ENCODE results near the gene DGKQ.

Gene DGKQ

DNA sequence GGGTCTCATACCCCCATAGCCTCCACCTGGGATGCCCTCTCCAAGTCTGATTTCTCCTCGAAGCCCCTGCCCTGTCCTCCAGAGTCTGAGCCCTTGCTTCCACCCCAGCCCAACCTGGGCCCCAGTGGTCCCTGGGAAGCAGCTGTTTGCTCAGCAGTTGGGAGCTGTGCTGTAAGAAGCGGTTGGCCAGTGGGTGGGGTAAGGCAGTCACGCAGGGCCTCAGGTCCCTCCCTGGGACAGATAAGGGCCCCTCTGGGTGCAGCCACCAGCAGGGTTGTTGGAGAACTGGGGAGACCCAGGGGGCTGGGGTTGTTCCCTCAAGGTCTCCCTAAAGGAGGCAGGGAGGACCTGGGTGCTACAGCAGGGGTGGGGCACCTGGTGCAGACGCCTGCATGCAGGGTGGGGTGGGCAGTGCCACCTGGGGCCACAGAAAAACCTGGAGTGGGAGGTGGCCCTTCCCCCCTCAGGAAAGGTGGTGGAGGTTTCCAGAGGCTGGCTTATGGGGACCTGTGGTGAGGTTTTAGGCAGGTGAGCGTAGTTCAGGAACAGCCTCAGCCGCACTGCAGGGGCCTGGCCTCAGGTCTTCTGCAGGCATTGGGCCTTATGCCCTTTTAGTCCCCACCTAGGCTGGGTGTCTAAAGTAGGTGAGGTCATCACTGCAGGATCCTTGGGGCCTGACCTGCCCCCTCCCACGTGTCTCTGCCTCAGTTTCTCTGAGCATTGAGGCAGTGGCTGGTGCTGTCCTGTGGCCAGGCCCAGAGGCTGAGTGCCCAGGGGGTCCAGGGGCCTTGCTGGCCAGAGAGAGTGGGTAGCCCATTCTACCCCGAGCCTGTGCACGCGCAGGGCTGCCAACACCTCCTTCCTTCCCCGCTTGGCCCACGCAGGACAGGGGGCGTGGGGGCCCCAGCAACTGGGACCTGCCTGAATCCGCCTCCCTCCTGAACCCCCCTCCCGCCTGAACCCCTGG is 22.9 kb upstream of the DGKQ start:
- in situ Hi-C loops (cut with MboI; ENCODE audit: low sequenced_read_pairs), result no loop called here

DNA sequence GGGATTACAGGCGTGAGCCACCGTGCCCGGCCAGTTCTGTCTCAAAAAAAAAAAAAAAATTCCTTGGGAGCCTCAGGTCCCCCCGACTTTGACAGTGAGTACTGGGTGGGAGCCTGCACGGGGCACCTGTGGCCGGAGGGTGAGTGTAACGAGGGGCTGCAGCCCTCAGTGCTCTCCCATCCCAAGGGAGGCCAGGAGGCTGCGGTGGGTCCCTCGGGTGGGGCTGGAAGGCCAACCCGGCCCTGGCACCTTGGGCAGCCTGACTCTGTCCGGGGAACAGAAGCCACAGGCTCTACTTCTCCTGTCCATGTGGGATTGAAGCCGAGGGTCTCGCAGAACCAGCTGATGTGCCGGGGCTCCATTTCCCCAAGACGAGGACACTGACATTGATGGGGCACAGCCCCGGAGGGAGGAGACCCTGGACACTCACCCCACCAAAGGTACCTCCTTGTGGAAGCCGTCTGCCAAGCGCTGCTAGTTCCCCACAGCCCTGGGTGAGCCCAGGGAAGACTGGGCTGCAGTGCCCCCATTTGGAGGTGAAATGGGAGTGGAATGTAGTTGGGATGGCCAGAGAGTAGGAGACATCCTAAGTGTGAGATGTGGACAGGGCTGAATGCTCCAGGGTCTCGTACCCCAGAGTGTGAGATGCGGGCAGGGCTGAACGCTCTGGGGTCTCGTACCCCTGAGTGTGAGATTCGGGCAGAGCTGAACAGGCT is 22.1 kb upstream of the DGKQ start:
- in situ Hi-C loops (cut with MboI; ENCODE audit: low sequenced_read_pairs), result no loop called here

DNA sequence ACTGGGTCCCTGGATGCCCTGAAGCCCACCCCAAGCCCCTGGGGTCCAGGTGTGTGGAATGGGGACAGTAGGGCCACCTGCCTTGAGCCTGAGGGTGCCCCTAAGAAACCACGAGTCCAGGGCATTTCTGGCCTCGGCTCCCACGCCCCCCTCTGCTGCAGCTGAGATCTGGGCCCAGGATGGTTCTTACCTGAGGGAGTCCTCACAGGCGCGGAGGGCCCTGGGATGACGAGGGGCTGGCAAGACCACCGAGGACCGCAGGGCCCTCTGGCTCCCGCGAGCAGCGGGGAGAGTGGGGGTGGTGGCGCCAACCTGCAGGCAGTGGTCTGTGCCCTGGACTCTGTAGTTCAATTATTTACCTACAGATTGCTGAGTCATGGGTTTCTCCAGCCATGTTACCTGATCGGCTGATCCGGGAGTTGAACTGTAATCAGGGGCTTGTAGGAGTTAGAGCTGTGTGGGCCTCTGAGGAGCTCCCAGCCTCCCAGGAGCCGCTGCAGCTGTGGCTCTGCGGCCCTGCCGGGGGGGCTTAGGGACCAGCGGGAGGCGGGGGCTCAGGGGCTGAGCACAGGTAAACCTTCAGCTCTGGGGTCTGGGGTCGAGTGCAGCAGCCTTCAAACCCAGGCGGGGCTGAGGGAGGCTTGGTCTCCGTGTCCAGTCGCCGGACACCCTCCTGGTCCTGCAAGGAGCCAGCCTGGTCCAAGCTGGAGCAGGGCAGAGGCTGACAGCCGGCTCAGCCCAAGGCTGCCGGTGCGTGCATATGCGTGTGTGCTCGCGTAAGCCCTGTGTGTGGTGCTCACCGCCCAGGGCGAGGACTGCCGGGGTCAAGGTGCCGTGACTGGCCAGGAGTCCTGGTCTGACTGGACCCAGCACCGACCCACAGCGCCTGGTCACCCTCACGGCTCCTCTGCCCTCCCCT is 20.0 kb upstream of the DGKQ start, which contains the start of gene SLC26A1:
SLC26A1 (minus strand) TSS at position 294 of the 919 bp plus-strand sequence. CDS start 1,701 bp downstream, outside the sequence.
- in situ Hi-C loops (cut with MboI; ENCODE audit: low sequenced_read_pairs), result no loop called here

DNA sequence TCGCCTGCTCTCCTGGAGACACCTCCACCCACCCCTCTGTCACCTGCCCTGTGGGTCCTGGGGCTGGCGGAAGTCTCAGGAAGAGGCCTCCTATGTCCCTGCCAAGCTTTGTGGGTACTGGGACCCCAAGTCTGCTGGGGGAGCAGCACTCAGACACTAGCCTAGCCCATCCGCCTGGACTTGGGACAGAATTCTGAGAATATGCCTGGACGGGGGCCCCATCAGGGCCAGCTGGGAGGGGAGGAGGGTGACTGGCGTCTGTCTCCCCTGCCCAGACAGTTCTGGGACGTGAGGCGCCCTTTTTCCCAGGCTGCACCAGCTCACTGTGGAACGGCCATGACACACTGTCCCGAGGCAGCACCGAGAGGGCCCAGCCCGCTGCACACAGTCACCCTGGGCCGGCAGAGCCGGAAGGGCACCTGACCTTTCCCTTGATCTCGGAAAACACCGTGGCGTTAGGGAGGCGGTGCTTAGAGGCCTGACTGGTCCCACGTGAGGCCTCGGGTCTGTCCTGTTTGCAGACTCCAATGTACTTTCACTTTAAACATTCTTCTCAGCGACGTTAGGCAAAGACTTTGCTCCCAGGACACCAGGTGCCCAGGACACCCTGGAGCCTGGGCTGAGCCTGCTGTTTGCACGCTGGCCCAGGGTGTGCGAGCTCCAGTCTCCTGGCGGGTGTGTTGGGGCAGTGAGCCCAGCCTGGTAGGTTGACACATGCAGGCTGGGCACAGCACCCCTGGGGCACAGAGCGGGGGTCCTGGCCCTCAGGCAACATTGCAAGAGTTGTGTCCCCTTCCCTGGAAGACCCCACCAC is 19.1 kb upstream of the DGKQ start:
- in situ Hi-C loops (cut with MboI; ENCODE audit: low sequenced_read_pairs), result no loop called here

DNA sequence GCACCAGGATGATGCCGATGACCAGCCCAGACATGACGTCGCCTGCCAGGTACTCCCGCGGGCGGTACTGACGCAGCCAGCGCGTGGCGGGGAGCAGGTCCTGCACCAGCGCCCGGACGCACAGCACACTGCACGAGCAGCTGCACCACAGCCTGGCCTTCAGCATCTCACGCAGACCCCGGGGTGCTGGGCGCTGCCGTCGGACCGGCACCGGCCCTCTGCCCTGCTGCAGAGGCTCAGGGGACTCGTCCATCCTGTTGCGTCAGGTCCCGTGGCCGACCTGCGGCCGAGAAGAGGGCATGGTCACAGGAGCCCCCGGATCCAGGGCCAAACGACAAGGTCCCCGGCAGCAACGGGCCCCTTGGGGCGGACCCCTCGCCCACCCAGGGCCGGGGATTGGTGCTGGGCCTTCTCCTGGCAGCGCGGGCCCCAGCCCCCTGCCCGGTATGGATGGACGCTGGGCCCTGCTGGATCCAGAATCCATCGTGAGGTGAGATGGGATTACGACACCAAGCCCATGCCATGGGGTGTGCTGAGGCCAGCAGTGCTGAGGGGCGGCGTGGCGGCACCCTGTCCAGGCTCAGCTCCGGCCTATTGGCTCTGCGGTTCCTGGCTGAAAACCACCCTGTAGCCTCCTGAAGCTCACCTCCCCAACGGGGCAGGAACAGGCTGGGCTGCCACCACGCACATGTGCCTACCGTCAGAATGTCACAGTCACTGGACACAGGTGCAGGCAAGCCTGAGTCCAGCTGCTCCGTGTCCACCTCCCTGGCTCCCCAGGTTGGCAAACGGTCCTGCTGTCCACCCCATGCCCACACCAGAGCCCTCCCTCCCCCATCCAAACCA is 18.3 kb upstream of the DGKQ start:
- in situ Hi-C loops (cut with MboI; ENCODE audit: low sequenced_read_pairs), result no loop called here

DNA sequence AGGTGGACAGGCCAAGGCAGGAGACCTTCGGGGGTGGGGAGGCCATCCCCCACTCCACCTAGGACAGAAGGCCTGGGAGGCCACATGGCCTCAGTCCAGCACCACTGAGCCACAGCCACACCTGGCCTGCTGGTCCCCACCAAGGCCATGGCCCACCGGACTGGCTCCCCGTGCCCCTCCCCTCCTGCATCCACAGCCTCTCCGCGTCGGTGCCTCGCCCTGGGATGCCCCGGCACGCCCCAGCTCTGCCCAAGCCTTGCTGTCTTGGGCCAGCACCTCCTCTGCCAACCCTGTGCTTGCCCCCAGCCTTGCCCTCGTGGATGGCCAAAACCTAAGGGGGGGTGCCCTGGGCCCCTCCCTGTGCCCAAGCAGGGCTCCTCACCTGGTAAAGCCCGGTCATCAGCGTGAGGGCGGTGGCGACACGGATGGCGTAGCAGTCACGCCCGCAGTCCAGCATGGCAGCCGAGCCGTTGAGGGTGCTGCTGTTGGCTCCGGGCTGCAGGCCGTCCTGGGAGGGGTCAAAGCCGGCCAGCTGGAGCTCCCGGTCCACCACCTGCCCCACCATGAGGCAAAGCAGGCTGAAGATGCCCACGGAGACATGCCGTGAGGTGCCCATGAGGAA is 17.5 kb upstream of the DGKQ start:
- in situ Hi-C loops (cut with MboI; ENCODE audit: low sequenced_read_pairs), result no loop called here

DNA sequence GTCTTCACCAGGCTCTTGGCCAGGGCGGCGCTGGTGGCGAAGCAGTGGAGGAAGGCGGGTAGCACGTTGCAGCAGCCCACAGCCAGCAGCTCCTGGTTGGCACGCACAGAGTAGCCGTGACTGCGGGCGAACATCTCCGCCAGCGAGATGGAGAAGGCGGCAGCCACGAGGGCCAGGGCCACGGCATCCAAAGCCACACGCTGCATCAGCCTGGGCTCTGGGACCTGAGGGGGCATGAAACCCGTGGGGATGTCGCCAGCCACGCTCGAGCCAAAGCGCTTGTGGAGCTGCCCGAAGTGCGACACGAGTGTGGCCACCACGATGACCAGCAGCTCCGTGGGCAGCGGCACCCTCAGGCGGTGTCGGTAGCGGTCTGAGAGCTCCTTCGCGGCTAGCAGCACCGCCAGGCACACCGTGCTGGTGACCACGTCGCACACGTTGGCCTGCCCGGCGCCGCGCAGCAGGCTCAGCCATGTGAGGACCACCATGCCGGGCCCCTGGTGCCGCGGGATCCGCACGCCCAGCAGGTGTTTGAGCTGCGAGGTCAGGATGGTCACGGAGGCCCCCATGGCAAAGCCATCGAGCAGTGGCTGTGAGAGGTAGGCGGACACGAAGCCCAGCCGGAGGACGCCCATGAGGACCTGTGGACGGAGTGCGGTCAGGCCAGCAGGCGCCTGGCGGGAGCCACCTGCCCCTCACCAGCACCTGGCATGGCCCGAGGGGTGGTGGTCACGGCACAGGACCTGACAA is 16.5 kb upstream of the DGKQ start:
- in situ Hi-C loops (cut with MboI; ENCODE audit: low sequenced_read_pairs), result no loop called here

DNA sequence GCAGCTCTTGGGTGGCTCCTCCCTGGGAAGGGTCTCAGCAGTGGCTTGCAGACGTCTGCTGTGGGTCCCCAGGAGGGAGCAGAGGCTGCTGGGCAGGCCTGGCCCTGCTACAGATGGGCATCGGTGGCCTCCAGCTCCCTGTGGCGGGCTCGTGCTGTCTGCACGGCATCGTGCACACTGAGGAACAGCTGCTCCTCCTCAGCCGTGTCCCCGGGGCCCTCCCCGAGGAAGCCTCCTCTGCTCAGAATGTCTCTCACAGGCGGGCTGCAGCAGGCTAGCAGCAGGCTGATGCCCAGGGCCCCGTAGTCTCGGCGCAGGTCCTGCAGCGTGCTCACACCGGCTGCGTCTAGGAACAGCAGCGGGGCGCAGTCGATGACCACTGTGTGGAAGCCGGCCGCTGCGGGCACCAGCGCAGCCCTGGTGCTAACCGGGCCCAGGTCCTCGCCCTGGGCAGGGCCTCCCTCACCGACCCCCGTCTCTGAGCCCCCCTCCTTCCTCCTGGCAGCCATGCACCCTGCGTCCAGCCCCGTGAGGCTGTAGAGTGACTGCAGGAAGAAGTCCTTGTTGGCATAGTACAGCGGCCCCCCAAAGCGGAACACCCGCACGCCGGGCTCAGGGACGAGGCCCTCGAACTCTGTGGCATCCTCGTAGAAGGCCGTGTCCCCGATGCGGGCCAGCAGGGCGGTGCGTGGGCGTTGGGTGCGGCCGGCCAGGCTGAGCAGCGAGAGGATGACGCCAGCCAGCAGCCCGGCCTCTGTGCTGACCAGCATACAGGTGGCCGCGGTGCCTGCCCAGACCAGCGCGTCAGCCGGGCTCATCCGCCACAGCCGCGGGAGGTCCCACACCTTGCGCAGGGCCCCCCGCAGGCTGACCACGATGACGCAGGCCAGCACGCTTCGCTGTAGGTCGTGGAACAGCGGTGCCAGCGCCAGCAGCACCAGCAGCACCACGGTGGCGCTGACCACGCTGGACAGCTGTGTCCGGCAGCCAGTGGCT is 15.7 kb upstream of the DGKQ start:
- in situ Hi-C loops (cut with MboI; ENCODE audit: low sequenced_read_pairs), result no loop called here

DNA sequence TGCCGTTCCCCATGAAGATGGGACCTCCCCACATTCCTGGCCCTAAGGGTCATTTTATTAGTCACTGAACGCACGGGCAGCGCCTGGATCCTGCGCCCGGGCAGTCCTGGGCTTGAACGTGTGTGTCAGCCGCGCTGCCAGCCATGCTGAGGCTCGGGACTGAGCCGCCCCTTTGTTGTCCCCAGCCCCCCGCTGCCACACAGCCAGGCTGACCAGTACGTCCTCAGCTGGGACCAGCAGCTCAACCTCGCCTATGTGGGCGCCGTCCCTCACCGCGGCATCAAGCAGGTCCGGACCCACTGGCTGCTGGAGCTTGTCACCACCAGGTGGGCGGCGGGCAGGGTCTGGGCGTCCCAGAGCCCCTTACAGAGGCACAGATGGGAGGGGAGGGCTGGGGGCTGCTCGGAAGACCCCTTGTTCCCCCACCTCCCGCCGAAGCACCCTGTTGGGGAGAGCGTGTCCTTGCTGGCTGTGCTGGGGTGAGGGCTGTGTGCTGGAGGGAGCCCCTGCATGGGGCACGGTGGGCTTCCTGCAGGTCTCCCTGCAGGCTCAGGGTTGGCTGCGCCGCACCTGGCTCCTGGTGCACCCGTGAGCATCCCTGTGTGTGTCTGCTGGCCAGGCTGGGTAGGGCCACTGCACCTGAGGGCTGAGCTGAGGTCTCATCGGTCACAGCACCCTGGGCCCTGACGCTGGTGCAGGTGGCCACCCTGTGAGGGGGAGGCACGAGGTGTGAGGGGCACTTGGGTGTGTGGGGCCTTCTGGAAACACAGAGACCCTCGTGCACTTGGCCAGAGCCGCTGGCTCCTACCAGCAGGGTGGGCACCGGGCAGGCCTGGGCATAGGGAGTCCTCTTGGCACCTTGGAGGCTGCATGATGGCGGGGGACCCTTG is 14.5 kb upstream of the DGKQ start:
- in situ Hi-C loops (cut with MboI; ENCODE audit: low sequenced_read_pairs), result no loop called here

DNA sequence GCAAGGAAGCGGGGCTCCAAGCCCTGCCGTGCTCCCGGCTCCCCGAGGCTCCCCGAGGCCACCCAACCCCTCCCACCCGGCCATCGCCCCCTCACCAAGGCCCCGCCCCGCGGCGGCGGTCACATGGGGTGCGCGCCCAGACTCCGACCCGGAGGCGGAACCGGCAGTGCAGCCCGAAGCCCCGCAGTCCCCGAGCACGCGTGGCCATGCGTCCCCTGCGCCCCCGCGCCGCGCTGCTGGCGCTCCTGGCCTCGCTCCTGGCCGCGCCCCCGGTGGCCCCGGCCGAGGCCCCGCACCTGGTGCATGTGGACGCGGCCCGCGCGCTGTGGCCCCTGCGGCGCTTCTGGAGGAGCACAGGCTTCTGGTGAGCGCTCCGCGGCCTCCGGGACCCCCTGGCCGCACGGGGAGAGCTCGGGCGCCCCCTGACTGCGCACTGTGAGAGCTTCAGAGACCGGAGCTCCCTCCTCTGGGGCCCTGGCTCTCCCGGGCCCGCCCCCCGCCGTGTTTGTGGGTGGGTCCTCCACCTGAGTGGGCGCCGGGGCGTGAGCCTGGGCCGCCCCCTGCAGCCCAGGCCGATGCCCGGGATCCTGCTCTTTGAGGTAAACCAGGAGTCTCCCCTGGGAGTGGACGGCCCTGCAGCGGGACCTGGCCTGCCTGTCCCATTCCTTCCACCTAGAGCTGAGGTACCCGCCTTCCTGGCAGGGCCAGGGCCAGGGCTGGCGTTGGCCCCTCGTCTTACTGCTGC is 13.7 kb upstream of the DGKQ start, which contains the start of gene IDUA:
IDUA (plus strand) TSS at position 166 of the 745 bp plus-strand sequence; CDS start at position 207, 41 bp downstream.
- in situ Hi-C loops (cut with MboI; ENCODE audit: low sequenced_read_pairs), result no loop called here

DNA sequence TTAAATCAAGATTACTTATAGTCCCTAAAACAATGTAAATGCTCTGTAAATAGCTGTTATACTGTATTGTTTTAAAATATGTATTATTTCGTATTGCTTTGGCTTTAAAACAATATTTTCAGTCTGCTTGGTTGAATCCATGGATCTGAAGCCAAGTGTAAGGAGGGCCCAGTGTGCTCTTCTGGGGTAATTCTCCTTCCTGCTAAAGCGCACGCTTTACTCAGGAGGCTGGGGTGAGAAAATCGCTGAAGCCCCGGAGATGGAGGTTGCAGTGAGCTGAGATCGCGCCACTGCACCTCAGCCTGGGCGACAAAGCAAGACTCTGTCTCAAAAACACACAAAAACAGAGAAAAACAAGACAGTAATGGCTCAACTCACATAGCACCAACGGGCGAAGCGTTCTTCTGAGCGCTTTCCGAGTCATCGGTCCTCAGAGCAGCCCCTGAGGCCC is 13.1 kb upstream of the DGKQ start:
- in situ Hi-C loops (cut with MboI; ENCODE audit: low sequenced_read_pairs), result no loop called here

DNA sequence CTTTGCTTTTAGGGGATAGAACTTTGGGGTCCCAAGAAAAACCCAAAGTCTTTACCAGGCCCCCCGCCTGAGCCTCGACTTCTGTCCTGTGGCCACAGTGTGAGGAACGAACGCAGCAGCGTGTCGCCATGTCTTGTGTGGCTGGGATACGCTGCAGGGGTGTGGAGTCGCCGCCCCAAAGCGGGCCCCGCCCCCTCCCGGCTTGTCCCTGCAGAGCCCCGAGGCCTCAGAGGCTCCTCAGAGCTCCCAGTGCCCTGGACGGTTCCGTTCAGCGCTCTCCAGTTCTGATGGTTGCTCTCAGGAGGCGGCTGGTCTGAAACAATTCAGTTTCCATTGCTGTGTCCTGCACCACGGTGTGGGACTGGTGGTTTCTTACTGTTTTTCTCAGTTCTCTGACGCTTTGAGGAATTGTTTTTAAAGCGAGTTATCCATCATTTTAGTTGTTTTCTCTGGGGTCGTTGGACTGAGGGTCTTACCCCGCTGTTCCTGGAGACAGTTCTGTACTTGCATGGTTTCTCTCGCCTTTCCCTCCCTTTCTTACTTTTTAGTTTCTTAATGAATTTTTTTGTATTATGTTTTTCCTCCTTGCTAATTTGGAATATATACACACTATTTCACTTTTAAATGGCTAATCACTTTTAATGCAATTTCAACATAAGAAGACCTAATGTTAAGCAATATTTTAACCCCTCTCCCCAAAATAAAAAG is 11.9 kb upstream of the DGKQ start:
- in situ Hi-C loops (cut with MboI; ENCODE audit: low sequenced_read_pairs), result no loop called here

DNA sequence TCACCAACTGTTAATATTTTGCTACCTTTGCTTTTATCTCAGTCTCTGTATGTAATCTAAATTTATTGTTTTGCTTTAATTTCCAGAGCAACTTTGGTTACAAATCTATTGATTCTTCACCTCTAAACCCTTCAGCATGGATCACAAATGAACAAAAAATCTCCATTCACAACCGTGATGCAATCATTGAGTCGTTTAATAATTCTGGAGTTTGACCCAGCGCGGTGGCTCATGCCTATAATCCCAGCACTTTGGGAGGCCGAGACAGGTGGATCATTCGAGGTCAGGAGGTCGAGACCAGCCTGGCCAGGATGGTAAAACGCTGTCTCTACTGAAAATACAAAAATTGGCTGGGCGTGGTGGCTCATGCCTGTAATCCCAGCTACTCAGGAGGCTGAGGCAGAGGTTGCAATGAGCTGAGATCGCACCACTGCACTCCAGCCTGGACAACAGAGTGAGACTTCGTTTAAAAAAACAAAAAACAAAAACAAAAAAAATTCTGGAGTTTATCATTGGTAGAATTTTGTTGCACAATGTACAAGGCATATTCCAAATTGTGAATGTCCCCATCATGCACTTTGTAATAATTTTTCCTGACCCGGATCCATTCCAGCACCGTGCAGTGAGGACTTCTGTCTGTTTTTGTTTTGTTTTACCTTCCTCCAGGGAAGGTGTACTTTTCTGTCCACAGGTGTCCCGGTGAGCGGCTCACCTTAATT is 11.1 kb upstream of the DGKQ start:
- in situ Hi-C loops (cut with MboI; ENCODE audit: low sequenced_read_pairs), result no loop called here

DNA sequence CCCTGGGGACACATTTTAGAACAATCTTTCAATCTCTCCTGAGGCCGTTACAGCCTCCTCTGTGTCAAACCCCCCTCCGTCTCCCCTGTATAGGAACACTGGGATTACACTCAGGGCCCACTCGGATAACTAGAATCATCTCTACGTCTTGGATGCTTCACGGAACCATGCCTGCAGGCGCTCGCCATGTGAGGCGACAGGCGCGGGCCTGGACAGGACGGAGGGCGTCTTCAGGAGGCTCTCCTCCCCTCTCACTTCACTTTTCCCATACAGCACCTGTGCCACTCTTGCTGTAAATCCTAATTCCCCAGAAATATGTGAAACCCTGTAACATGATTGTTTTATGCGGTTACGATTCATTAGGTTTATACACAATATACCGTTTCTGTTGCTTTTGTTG is 9.4 kb upstream of the DGKQ start:
- in situ Hi-C loops (cut with MboI; ENCODE audit: low sequenced_read_pairs), result no loop called here

All from HL-60/S4 (cell line).